Endothelial cell of umbilical vein (primary cell): ENCODE data around the gene GFOD1. TPM values are rescaled to one million over a fixed set of nuclear protein-coding genes. Genes with fewer than 3 reads are reported as not detected.

Source experiments
- BruUV-seq: library from RNA; stranded (reverse); fragments of 400-500 nt; replicated peaks from 2 replicates; lab custom pipeline; 2021; lab: Mats Ljungman, UMichigan
- CTCF ChIA-PET: fragments of 300-600, 350-600 bp; sonication (Branson Sonifier 250); formaldehyde crosslinking; loops from one replicate; lab custom pipeline; 2021; ENCODE audit warnings: antibody characterized with exemption, inconsistent platforms; lab: Charles Lee
- POLR2A ChIA-PET: fragments of 300-600, 350-600 bp; sonication (Branson Sonifier 250); formaldehyde crosslinking; loops from one replicate; lab custom pipeline; 2021; ENCODE audit warnings: antibody characterized with exemption, inconsistent platforms; lab: Charles Lee
- DNase-seq: peaks from one replicate; pipeline ENCODE4 v3.0.0-alpha.2; 2011; ENCODE audit warnings: low read depth, low spot score
- FAIRE-seq: peaks from 2 replicates; lab custom pipeline; 2011; peaks lifted over from hg19 to GRCh38; lab: Jason Lieb, UNC
- H2AFZ ChIP-seq: 2 replicates; pipeline ENCODE4 v1.6.0; 2012; ENCODE audit warnings: low read depth, low read length, control low read depth, inconsistent platforms
- H3K27ac ChIP-seq: 2 replicates; pipeline ENCODE4 v1.5.1; 2011; ENCODE audit warnings: low read depth, mild to moderate bottlenecking, control low read depth, low read length, moderate library complexity; ENCODE audit not compliant: insufficient read depth
- H3K27me3 ChIP-seq, 2 experiments: 2 replicates each; pipeline versions ENCODE4 v1.6.0 to v1.6.1; 2011; ENCODE audit warnings: low read length in 2 of 2, mixed read lengths in 1 of 2; ENCODE audit not compliant: control insufficient read depth in 2 of 2, insufficient read depth in 2 of 2
- H3K36me3 ChIP-seq, 2 experiments: 2 replicates in 1 of 2; 3 replicates in 1 of 2; pipeline ENCODE4 v1.5.1; 2011; ENCODE audit warnings: low read length in 2 of 2, mild to moderate bottlenecking in 1 of 2, moderate library complexity in 1 of 2; ENCODE audit not compliant: control insufficient read depth in 2 of 2, insufficient read depth in 2 of 2; ENCODE audit errors: extremely low read depth in 1 of 2
- H3K4me1 ChIP-seq: 3 replicates; pipeline ENCODE4 v1.5.1; 2011; ENCODE audit warnings: mild to moderate bottlenecking, low read length; ENCODE audit not compliant: control insufficient read depth, insufficient read depth; ENCODE audit errors: extremely low read depth
- H3K4me2 ChIP-seq: 2 replicates; pipeline ENCODE4 v1.6.1; 2011; ENCODE audit warnings: low read length, control low read depth, mixed read lengths; ENCODE audit not compliant: insufficient read depth
- H3K4me3 ChIP-seq, 3 experiments: fragments of 200-600 bp in 1 of 3; sonication (generic), shearing (Covaris generic) in 1 of 3; replicated peaks in 1 of 3; 2 replicates each; pipeline ENCODE4 v1.5.1; 2011 to 2016; ENCODE audit warnings: control low read depth in 3 of 3, low read length in 3 of 3, mild to moderate bottlenecking in 2 of 3, inconsistent platforms in 1 of 3, low read depth in 1 of 3, moderate library complexity in 1 of 3; ENCODE audit not compliant: insufficient read depth in 1 of 3
- H3K79me2 ChIP-seq: 2 replicates; pipeline ENCODE4 v1.6.0; 2012; ENCODE audit warnings: low read length, inconsistent platforms; ENCODE audit not compliant: control insufficient read depth, insufficient read depth
- H3K9ac ChIP-seq: replicated peaks from 2 replicates; pipeline ENCODE3; 2011; ENCODE audit warnings: low read length, control low read depth; ENCODE audit not compliant: insufficient read depth; ENCODE audit errors: extremely low read depth
- H3K9me1 ChIP-seq: replicated peaks from 3 replicates; pipeline ENCODE4 v1.6.0; 2011; ENCODE audit warnings: mild to moderate bottlenecking, low read length; ENCODE audit not compliant: control insufficient read depth, insufficient read depth; ENCODE audit errors: extremely low read depth
- H3K9me3 ChIP-seq: replicated peaks from 2 replicates; pipeline ENCODE4 v1.5.1; 2012; ENCODE audit warnings: low read length, inconsistent platforms; ENCODE audit not compliant: control insufficient read depth, insufficient read depth
- H4K20me1 ChIP-seq: replicated peaks from 2 replicates; pipeline ENCODE3; 2011; ENCODE audit warnings: mild to moderate bottlenecking, low read length; ENCODE audit not compliant: control insufficient read depth, insufficient read depth; ENCODE audit errors: extremely low read depth
- GATA2 ChIP-seq: IDR thresholded peaks from 2 replicates; pipeline ENCODE4 v1.7.0; 2011; ENCODE audit warnings: low read depth, mild to moderate bottlenecking, moderate library complexity, mixed read lengths, low read length; ENCODE audit not compliant: insufficient read length, insufficient read depth
- JUN ChIP-seq: IDR thresholded peaks from 2 replicates; pipeline ENCODE4 v1.6.1; 2011; ENCODE audit warnings: borderline replicate concordance, low read depth; ENCODE audit not compliant: insufficient read length, insufficient read depth
- MAX ChIP-seq: IDR thresholded peaks from 2 replicates; pipeline ENCODE4 v1.6.1; 2011; ENCODE audit not compliant: insufficient read depth, insufficient read length
- MYC ChIP-seq: IDR thresholded peaks from one replicate; pipeline ENCODE4 v1.6.1; 2011; ENCODE audit warnings: mild to moderate bottlenecking, low read depth, low read length
- POLR2A ChIP-seq: IDR thresholded peaks from 2 replicates; pipeline ENCODE4 v1.6.1; 2012; ENCODE audit warnings: low read depth, mild to moderate bottlenecking, control low read depth, low read length
- dilution Hi-C: fragments of 300-500 bp; cut with MboI; formaldehyde crosslinking; loops from one replicate; pipeline ENCODE4 v1.15.0; 2019; ENCODE audit warnings: low sequenced_read_pairs; ENCODE audit not compliant: extremely low pct_ligation_motif_present
- intact Hi-C: fragments of 100-400 bp; cut with micrococcal nuclease; formaldehyde crosslinking; loops from one replicate; pipeline ENCODE4 v1.10.0; 2022
- polyA plus RNA-seq, 4 experiments: library from polyadenylated mRNA; depleted of rRNA in 3 of 4; stranded (reverse) in 3 of 4; unstranded in 1 of 4; fragments of >200 nt; gene quantifications; 2 replicates each; pipeline versions ENCODE4 v1.2.1 to v1.2.3, GENCODE V29; 2011 to 2012; ENCODE audit warnings: missing spikeins in 1 of 4
- total RNA-seq: library from RNA; stranded (reverse); gene quantifications from 2 replicates; pipeline ENCODE4 v1.2.3, GENCODE V29; 2021
- TF ChIP-seq, protein P1 (sequence below), 2 donors: IDR thresholded peaks; 1 replicate in 1 of 2; 2 replicates in 1 of 2; pipeline ENCODE4 v1.5.1; 2011; ENCODE audit warnings: low read length in 2 of 2, mild to moderate bottlenecking in 2 of 2, moderate library complexity in 2 of 2, control low read depth in 1 of 2, inconsistent platforms in 1 of 2, low read depth in 1 of 2; ENCODE audit not compliant: insufficient read depth in 1 of 2; ENCODE audit errors: extremely low read depth in 1 of 2

GFOD1 gene
- total and polyA plus RNA-seq, 2 donors (not counting 3 experiments of a cell fraction or from before 2014, with no cell fraction given): 12.1 to 24.1 TPM

DNA sequence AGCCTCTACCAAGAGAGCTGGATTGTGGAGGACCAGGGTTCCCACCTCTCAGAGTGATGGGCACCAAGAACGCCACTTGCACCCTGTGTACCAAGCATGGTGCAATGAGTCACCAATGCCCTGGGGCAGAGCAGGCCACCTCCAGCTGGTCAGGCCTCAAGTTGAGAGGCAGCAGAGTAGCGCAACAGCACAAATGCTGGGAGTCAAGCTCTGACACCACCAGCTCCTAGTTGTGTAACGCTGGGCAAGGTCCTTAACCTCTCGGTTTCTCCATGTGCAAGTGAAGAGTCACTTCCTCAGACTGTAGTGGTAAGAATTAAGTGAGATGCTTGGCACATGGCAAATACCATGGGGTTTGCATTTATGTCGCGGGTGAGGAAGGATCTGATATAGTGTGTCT lies 25.6 kb downstream of the GFOD1 start:
- no peaks in the 10 kb centered on the region for H4K20me1 ChIP-seq
- dilution Hi-C loops (no loop called here), intact Hi-C loops (no loop called here)
- no peak for DNase-seq
- TF ChIP-seq MYC: no peak
- TF ChIP-seq, protein P1, sequence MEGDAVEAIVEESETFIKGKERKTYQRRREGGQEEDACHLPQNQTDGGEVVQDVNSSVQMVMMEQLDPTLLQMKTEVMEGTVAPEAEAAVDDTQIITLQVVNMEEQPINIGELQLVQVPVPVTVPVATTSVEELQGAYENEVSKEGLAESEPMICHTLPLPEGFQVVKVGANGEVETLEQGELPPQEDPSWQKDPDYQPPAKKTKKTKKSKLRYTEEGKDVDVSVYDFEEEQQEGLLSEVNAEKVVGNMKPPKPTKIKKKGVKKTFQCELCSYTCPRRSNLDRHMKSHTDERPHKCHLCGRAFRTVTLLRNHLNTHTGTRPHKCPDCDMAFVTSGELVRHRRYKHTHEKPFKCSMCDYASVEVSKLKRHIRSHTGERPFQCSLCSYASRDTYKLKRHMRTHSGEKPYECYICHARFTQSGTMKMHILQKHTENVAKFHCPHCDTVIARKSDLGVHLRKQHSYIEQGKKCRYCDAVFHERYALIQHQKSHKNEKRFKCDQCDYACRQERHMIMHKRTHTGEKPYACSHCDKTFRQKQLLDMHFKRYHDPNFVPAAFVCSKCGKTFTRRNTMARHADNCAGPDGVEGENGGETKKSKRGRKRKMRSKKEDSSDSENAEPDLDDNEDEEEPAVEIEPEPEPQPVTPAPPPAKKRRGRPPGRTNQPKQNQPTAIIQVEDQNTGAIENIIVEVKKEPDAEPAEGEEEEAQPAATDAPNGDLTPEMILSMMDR (IDR thresholded peaks at IDR 0.05; ENCODE audit: extremely low read depth in 1 of 2, insufficient read depth in 1 of 2, low read depth in 1 of 2, low read length in 2 of 2): no peak
- TF ChIP-seq MAX: no peak
- no peak for TF ChIP-seq JUN
- TF ChIP-seq GATA2: no peak
- TF ChIP-seq POLR2A: no peak
- no peak overlapping the region for H2AFZ ChIP-seq
- H3K79me2 ChIP-seq: peaks cover 2% of the 10 kb centered on the region
- no peak overlapping the region for H3K4me3 ChIP-seq
- no peaks in the 10 kb centered on the region for H3K4me1 ChIP-seq
- H3K36me3 ChIP-seq: peaks cover 0 to 15% of the 10 kb centered on the region in 2 experiments
- no peak overlapping the region for H3K9ac ChIP-seq
- no peaks in the 10 kb centered on the region for H3K9me3 ChIP-seq
- no peaks in the 10 kb centered on the region for H3K9me1 ChIP-seq
- BruUV-seq: no TSS peak
- H3K4me2 ChIP-seq: no peak overlapping the region
- H3K27me3 ChIP-seq: no peaks in the 10 kb centered on the region
- no peak overlapping the region for H3K27ac ChIP-seq
- CTCF ChIA-PET: interaction anchor here (1.2 kb wide), 2 partner anchors 12 to 22 kb away, joined by 3 to 4 read pairs; no protein-coding TSS in a partner anchor
- POLR2A ChIA-PET: no interaction called here
- FAIRE-seq: no peak
